Subcutaneous abdominal adipose tissue (tissue), 5 donors: ENCODE results near the gene ARID3A.

Experiments used
- H3K27ac ChIP-seq: one replicate; pipeline ENCODE4 v1.7.0; 2013; ENCODE audit warnings: low read depth, mild to moderate bottlenecking, inconsistent platforms, low read length, moderate library complexity
- H3K27me3 ChIP-seq, 5 donors: one replicate each; pipeline ENCODE4 v1.7.0; 2013; ENCODE audit warnings: low read length in 5 of 5, inconsistent platforms in 1 of 5; ENCODE audit not compliant: control insufficient read depth in 5 of 5, insufficient read depth in 4 of 5
- H3K36me3 ChIP-seq, 5 donors: one replicate each; pipeline ENCODE4 v1.7.0; 2013; ENCODE audit warnings: low read length in 5 of 5; ENCODE audit not compliant: control insufficient read depth in 5 of 5, insufficient read depth in 5 of 5
- H3K4me1 ChIP-seq, 5 donors: one replicate each; pipeline ENCODE4 v1.7.0; 2013; ENCODE audit warnings: low read length in 5 of 5, mild to moderate bottlenecking in 3 of 5, moderate library complexity in 1 of 5; ENCODE audit not compliant: control insufficient read depth in 5 of 5, insufficient read depth in 5 of 5
- H3K4me3 ChIP-seq, 5 donors: one replicate each; pipeline ENCODE4 v1.7.0; 2013; ENCODE audit warnings: low read length in 5 of 5, low read depth in 1 of 5
- H3K9ac ChIP-seq, 5 donors: one replicate each; pipeline ENCODE4 v1.7.0; 2013; ENCODE audit warnings: low read length in 5 of 5, mild to moderate bottlenecking in 4 of 5, moderate library complexity in 3 of 5
- H3K9me3 ChIP-seq, 5 donors: one replicate each; pipeline ENCODE4 v1.7.0; 2013; ENCODE audit warnings: low read length in 5 of 5; ENCODE audit not compliant: control insufficient read depth in 5 of 5
- donor health status: healthy.
- donor health status: healthy.
- donor health status: healthy.
- donor health status: healthy.
- donor health status: healthy.

ARID3A gene

DNA sequence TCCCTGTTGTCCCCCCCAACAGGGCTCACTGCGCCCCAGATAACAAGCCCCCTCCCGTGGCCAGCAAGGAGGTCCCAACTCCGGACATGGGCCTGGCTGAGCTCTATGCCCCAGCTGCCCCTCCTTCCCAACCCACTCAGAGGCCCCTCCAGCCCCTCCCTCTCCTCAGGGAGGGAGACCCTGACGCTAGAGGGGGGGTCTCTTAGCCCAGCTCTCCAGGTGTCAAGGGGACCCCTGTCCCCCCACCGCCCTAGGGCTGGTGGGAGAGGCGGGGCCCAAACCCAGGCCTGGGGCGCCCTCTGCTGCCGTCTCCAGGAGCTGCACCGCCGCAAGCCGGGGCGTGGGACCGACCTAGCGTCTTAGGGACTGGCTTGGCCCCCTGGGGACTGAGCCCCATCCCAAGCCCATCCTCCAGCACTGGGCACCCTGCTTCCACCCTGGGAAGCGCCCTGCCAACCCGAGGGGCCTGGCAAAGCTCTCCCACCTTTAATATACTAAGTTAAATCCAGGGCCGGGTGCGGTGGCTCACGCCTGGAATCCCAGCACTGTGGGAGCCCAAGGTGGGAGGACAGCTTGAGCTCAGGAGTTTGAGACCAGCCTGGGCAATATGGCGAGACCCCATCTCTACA, 75.8 kb downstream of the ARID3A start:
- no peaks in the 10 kb centered on the region for H3K9me3 ChIP-seq
- peaks cover 25 to 43% (median 30%) of the 10 kb centered on the region in 5 donors for H3K27me3 ChIP-seq
- H3K36me3 ChIP-seq, result no peaks in the 10 kb centered on the region
- no peak overlapping the region for H3K9ac ChIP-seq
- no peak overlapping the region for H3K27ac ChIP-seq
- H3K4me3 ChIP-seq, result peak overlapping the region in 1 of 5 donors; percentile 32
- peaks cover 0 to 18% (median 7%) of the 10 kb centered on the region in 5 donors for H3K4me1 ChIP-seq

DNA sequence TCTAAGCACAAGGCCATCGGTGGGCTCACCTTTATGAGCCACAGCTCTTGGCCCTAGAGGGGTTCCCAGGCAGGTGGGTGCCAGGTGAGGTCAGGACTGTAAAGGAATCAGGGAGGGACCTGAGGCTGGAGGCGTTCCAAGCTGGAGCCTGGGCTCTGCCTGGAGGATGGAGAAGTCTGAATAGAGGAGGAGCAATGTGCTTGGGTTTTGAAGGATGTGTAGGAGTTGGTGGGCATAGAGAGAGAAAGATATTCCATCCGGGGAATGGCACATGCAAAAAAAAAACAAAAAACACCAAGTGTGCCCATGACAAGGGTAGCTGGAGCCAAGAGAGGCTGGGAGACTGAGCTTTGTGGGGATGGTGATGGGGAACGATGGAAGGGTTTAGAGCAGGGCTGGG, 76.8 kb downstream of the ARID3A start:
- Histone ChIP-seq H3K36me3 (no peaks in the 10 kb centered on the region), H3K9ac (no peak overlapping the region), H3K27ac (no peak overlapping the region), H3K27me3 (peaks cover 24 to 38% (median 25%) of the 10 kb centered on the region in 5 donors), H3K4me1 (peaks cover 0 to 16% (median 7%) of the 10 kb centered on the region in 5 donors), H3K4me3 (no peak overlapping the region), H3K9me3 (no peaks in the 10 kb centered on the region)

DNA sequence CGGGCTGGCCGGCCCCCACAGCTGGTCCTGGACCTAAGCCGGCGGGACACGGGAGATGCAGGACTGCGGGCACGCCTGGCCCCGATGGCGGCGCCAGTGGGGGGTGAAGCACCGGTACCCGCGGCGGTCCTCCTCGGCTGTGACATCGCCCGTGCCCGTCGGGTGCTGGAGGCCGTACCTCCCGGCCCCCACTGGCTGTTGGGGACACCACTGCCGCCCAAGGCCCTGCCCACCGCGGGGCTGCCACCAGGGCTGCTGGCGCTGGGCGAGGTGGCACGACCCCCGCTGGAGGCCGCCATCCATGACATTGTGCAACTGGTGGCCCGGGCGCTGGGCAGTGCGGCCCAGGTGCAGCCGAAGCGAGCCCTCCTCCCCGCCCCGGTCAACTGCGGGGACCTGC, 77.4 kb downstream of the ARID3A start:
- H3K27me3 ChIP-seq, result peaks cover 20 to 31% (median 22%) of the 10 kb centered on the region in 5 donors
- H3K27ac ChIP-seq, result no peak overlapping the region
- H3K9me3 ChIP-seq, result no peaks in the 10 kb centered on the region
- no peak overlapping the region for H3K9ac ChIP-seq
- peaks cover 0 to 16% (median 7%) of the 10 kb centered on the region in 5 donors for H3K4me1 ChIP-seq
- no peak overlapping the region for H3K4me3 ChIP-seq
- peaks cover 0 to under 1% (median 0%) of the 10 kb centered on the region in 5 donors for H3K36me3 ChIP-seq

DNA sequence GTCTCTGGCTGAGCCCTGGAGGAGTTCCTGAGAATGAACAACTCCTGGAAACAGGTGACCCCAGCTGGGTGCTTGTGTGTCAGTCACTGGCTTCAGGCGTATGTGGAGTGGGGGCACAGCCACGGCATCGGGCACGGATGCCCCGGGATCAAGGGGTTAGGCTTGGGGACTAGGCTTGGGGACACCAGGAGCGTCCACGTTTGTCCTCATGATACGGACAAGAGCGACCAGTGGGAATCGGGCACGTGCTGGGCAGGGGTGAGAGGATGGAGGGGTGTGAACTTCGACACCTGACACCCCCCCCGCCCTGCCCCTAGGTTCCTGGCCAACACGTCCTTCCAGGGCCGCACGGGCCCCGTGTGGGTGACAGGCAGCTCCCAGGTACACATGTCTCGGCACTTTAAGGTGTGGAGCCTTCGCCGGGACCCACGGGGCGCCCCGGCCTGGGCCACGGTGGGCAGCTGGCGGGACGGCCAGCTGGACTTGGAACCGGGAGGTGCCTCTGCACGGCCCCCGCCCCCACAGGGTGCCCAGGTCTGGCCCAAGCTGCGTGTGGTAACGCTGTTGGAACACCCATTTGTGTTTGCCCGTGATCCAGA, 78.5 kb downstream of the ARID3A start:
- no peak overlapping the region for H3K4me3 ChIP-seq
- H3K9ac ChIP-seq, result no peak overlapping the region
- no peak overlapping the region for H3K27ac ChIP-seq
- H3K36me3 ChIP-seq, result peaks cover 0 to 8% (median 0%) of the 10 kb centered on the region in 5 donors
- peaks cover 12 to 23% (median 14%) of the 10 kb centered on the region in 5 donors for H3K27me3 ChIP-seq
- H3K9me3 ChIP-seq, result no peaks in the 10 kb centered on the region
- peaks cover 0 to 16% (median 7%) of the 10 kb centered on the region in 5 donors for H3K4me1 ChIP-seq

DNA sequence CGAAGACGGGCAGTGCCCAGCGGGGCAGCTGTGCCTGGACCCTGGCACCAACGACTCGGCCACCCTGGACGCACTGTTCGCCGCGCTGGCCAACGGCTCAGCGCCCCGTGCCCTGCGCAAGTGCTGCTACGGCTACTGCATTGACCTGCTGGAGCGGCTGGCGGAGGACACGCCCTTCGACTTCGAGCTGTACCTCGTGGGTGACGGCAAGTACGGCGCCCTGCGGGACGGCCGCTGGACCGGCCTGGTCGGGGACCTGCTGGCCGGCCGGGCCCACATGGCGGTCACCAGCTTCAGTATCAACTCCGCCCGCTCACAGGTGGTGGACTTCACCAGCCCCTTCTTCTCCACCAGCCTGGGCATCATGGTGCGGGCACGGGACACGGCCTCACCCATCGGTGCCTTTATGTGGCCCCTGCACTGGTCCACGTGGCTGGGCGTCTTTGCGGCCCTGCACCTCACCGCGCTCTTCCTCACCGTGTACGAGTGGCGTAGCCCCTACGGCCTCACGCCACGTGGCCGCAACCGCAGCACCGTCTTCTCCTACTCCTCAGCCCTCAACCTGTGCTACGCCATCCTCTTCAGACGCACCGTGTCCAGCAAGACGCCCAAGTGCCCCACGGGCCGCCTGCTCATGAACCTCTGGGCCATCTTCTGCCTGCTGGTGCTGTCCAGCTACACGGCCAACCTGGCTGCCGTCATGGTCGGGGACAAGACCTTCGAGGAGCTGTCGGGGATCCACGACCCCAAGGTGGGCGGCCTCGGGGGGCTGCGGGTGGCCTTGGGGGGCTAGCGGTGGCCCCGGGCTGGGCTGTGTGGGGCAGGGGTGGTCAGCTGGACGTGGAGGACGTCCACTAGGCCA, 79.2 kb downstream of the ARID3A start:
- Histone ChIP-seq H3K36me3 (peaks cover 0 to 15% (median 6%) of the 10 kb centered on the region in 5 donors), H3K4me1 (peaks cover 0 to 15% (median 12%) of the 10 kb centered on the region in 5 donors), H3K4me3 (no peak overlapping the region), H3K9me3 (no peaks in the 10 kb centered on the region), H3K9ac (no peak overlapping the region), H3K27me3 (peaks cover 9 to 21% (median 11%) of the 10 kb centered on the region in 5 donors), H3K27ac (no peak overlapping the region)

DNA sequence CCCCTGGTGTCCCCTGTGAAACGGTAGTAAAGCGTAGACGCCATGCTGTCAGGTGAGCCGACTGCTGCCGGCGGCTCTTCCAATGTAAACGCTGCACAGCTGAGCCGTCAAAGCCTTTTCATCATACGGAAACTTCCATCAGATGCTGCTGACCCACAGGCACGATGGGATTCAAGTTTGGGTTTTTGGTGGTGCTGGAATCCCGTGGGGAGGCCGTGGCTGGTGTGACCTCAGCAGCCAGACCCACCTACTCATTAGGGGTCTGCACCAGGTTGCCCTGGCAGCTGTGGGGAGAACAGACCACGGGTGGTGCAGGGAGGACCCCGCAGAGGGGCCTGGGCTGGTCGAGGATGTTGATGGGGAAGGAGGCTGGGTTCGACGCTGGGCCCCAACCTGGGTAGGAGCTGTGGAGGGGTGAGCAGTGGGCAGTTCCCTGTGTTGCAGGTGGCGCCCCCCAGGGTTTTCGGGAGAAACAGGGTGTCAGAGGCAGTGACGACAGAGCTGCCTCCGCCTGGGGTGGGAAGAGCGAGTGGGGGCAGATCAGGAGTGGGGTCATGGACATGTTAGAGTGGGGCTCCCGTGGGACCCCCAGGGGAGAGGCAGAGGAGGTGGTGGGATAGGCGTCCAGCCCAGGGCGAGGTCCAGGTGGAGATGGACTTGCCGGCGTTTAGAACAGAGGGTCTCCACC, 81.0 kb downstream of the ARID3A start:
- no peak overlapping the region for H3K27ac ChIP-seq
- peaks cover 0 to 33% (median 22%) of the 10 kb centered on the region in 5 donors for H3K36me3 ChIP-seq
- peaks cover 0 to 9% (median 0%) of the 10 kb centered on the region in 5 donors for H3K4me1 ChIP-seq
- H3K27me3 ChIP-seq, result peaks cover 3 to 10% (median 5%) of the 10 kb centered on the region in 5 donors
- no peak overlapping the region for H3K4me3 ChIP-seq
- H3K9ac ChIP-seq, result no peak overlapping the region
- H3K9me3 ChIP-seq, result no peaks in the 10 kb centered on the region

DNA sequence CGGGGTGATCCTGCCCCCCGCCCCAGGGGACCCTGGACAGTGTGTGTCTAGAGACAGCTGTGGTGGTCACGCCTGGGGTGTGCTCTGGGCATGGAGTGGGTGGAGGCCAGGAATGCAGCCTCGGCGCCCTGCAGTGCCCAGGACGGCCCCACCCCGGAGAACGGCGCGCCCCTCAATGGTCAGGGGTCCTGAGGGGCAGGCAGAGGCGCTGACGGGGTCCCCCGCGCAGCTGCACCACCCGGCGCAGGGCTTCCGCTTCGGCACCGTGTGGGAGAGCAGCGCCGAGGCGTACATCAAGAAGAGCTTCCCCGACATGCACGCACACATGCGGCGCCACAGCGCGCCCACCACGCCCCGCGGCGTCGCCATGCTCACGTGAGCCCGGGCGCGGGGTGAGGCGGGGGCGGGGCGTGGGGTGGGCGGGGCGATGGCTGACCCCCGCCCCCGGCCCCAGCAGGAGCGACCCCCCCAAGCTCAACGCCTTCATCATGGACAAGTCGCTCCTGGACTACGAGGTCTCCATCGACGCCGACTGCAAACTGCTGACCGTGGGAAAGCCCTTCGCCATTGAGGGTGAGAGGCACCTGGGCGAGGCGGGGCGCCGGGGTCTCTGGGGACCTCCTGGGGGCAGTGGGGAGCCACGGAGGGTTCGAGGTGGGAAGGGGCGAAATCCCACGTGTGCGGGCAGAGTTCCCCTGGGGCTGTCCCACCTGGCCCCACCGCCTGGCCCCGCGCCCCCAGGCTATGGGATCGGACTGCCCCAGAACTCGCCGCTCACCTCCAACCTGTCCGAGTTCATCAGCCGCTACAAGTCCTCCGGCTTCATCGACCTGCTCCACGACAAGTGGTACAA, 81.8 kb downstream of the ARID3A start:
- H3K27me3 ChIP-seq, result peaks cover 3 to 7% (median 4%) of the 10 kb centered on the region in 5 donors
- no peak overlapping the region for H3K4me3 ChIP-seq
- H3K4me1 ChIP-seq, result peaks cover 0 to 9% (median 0%) of the 10 kb centered on the region in 5 donors
- no peak overlapping the region for H3K27ac ChIP-seq
- H3K9me3 ChIP-seq, result no peaks in the 10 kb centered on the region
- H3K9ac ChIP-seq, result no peak overlapping the region
- peaks cover 0 to 40% (median 30%) of the 10 kb centered on the region in 5 donors for H3K36me3 ChIP-seq

DNA sequence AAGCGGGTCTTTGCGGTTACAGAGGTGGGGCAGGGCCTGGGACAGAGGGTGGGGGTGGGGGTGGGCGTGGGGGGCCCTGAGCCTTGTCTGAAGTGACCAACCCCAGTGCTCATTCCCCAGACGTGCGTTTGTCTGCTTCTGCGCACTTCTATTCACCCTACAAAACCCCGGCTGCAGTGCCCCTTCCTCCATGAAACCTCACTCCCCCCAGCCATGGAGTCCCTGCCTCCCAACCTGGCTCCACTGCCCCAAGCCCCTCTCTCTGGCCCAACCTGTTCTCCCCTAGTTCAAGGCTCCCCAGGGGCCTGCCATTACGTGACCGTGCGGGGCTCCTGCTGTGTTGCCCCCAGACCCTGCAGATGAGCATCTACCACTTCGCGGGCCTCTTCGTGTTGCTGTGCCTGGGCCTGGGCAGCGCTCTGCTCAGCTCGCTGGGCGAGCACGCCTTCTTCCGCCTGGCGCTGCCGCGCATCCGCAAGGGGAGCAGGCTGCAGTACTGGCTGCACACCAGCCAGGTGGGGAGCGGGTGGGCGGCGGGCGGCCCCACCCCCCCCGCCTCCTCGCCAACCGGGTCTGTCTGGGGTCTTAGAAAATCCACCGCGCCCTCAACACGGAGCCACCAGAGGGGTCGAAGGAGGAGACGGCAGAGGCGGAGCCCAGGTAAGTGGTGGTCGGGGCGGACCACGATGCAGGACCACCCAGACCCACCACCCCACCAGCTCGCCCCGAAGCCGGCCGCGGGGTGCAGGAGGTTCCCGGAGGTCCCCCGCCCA, 82.6 kb downstream of the ARID3A start:
- H3K4me1 ChIP-seq, result peaks cover 0 to 9% (median 0%) of the 10 kb centered on the region in 5 donors
- H3K36me3 ChIP-seq, result peaks cover 0 to 48% (median 37%) of the 10 kb centered on the region in 5 donors
- no peaks in the 10 kb centered on the region for H3K9me3 ChIP-seq
- H3K27ac ChIP-seq, result no peak overlapping the region
- no peak overlapping the region for H3K4me3 ChIP-seq
- no peak overlapping the region for H3K9ac ChIP-seq
- H3K27me3 ChIP-seq, result peaks cover 0 to 4% (median 0%) of the 10 kb centered on the region in 5 donors
